Retinal pigment epithelial cell (primary cell): ENCODE results near the gene LPP.

ENCODE experiments used
- DNase-seq: peaks from one replicate; pipeline ENCODE4 v3.0.0-alpha.2; 2010; ENCODE audit warnings: low read depth
- H3K4me3 ChIP-seq: 2 replicates; pipeline ENCODE4 v1.5.1; 2011; ENCODE audit warnings: mild to moderate bottlenecking, low read length, control low read depth, moderate library complexity
- CTCF ChIP-seq: conservative IDR thresholded peaks from 2 replicates; pipeline ENCODE4 v1.5.1; 2011; ENCODE audit warnings: low read depth, low read length, control low read depth, inconsistent platforms

Gene LPP

GRCh38 chr3:188901126-188901525, 747.2 kb downstream of the LPP start:
- no peak overlapping the region for H3K4me3 ChIP-seq
- no peak for DNase-seq
- TF ChIP-seq CTCF = no peak

- TF ChIP-seq CTCF = no peak
- no peak for DNase-seq
- no peak overlapping the region for H3K4me3 ChIP-seq
Measured at GRCh38 chr3:188901671-188902287, 747.8 kb downstream of the LPP start.

- H3K4me3 ChIP-seq = no peak overlapping the region
- no peak for TF ChIP-seq CTCF
- no peak for DNase-seq
Measured at GRCh38 chr3:188904670-188905069, 750.7 kb downstream of the LPP start.

- TF ChIP-seq CTCF = no peak
- H3K4me3 ChIP-seq = no peak overlapping the region
- DNase-seq = no peak
Measured at GRCh38 chr3:188905547-188905946, 751.6 kb downstream of the LPP start.

GRCh38 chr3:188906236-188906635, 752.3 kb downstream of the LPP start:
- TF ChIP-seq CTCF = no peak
- H3K4me3 ChIP-seq = no peak overlapping the region
- DNase-seq = no peak

- DNase-seq = no peak
- no peak for TF ChIP-seq CTCF
- no peak overlapping the region for H3K4me3 ChIP-seq
Measured at GRCh38 chr3:188908002-188908850, 754.3 kb downstream of the LPP start.
